ENCODE results near the gene MYH14. TPM values are rescaled to one million over a fixed set of nuclear protein-coding genes. Genes with fewer than 3 reads are reported as not detected.

Gene MYH14
- total RNA-seq, 1 experiment from 2014 or later = 0.84 TPM

DNA sequence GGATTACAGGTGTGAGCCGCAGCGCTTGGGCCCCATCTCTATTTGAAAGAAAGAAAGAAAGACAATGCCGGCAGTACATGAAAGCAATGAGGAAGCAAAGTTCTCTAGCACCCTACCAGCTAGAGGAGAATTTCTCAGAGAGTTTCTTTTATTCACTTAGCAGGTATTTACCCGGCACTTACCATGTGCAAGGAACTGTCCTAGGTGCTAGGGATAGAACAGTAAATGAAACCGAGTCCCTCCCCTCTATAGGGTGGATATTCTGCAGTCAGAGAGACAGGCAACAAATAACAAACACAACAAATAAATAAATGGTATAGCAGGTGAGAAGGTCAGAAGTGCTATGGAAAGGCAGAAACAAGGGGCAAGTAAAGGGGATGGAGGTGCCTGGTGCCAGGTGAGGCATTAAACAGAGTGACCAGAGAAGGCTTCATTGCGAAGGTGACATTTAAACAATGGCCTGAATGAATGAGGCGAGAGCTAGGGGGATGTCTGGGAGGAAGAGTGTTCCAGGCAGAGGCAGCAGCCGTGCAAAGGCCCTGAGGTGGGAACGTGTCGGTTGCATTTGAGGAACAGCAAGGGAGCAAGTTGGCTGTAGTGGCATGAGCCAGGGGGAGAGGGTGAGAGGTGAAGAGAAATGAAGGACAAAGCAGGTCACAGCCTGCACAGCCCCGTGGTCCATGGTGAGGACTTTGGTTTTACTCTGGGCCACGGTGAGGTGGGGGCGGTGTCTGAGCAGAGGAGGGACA lies 10.8 kb upstream of the MYH14 start:
- no peak overlapping the region for H3K4me3 ChIP-seq (ENCODE audit: low read depth, low read length, poor library complexity, severe bottlenecking)
- TF ChIP-seq CTCF (conservative IDR thresholded peaks at IDR 0.05; ENCODE audit: low read depth, low read length) (no peak), EZH2 (IDR thresholded peaks at IDR 0.05; ENCODE audit: borderline replicate concordance, low read depth, low read length, poor library complexity, severe bottlenecking) (no peak)
- no peaks in the 10 kb centered on the region for H3K36me3 ChIP-seq (ENCODE audit: insufficient read depth, low read length, poor library complexity, severe bottlenecking)
- no peak overlapping the region for H3K27ac ChIP-seq (ENCODE audit: low read depth, low read length, poor library complexity, severe bottlenecking)
- no peaks in the 10 kb centered on the region for H3K27me3 ChIP-seq (replicated peaks; ENCODE audit: insufficient read depth, low read depth, low read length, poor library complexity)
- no peaks in the 10 kb centered on the region for H3K9me3 ChIP-seq (ENCODE audit: low read depth, low read length, poor library complexity, severe bottlenecking)
- H3K4me1 ChIP-seq (ENCODE audit: insufficient read depth, low read length, poor library complexity, severe bottlenecking) = no peaks in the 10 kb centered on the region
- CTCF ChIA-PET = no interaction called here
- POLR2A ChIA-PET (ENCODE audit: low non-redundant PET) = no interaction called here
- intact Hi-C loops (cut with micrococcal nuclease; ENCODE audit: unreplicated experiment) = no loop called here
- no peak for DNase-seq (ENCODE audit: low spot score)
- BruUV-seq (replicated peaks) = no TSS peak

DNA sequence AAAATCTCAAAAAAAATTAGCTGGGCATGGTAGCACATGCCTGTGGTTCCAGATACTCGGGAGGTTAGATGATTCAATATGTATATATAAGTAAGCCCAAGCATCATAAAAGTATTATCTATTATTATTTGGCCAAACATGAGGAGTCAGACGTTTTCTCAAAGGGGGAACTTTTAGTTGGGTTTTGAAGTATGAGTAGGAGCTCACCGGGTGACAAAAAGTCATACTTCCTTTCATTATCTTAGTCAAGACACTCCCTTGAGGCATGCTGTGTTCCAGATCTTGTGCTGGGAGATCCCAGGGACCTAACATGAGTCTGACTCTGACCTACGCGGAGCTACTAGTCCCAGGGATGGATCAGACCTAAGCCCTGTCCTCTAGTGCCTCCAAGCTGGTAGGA lies 8.2 kb upstream of the MYH14 start:
- BruUV-seq (replicated peaks) = no TSS peak
- ChIA-PET CTCF (no interaction called here), POLR2A (ENCODE audit: low non-redundant PET) (interaction anchor here (0.5 kb wide), 1 partner anchor 497 kb away, joined by 4 read pairs; no protein-coding TSS in a partner anchor)
- Histone ChIP-seq H3K36me3 (ENCODE audit: insufficient read depth, low read length, poor library complexity, severe bottlenecking) (no peaks in the 10 kb centered on the region), H3K4me3 (ENCODE audit: low read depth, low read length, poor library complexity, severe bottlenecking) (no peak overlapping the region), H3K27ac (ENCODE audit: low read depth, low read length, poor library complexity, severe bottlenecking) (no peak overlapping the region), H3K4me1 (ENCODE audit: insufficient read depth, low read length, poor library complexity, severe bottlenecking) (no peaks in the 10 kb centered on the region), H3K9me3 (ENCODE audit: low read depth, low read length, poor library complexity, severe bottlenecking) (no peaks in the 10 kb centered on the region), H3K27me3 (replicated peaks; ENCODE audit: insufficient read depth, low read depth, low read length, poor library complexity) (peaks cover 8% of the 10 kb centered on the region)
- no peak for DNase-seq (ENCODE audit: low spot score)
- TF ChIP-seq CTCF (conservative IDR thresholded peaks at IDR 0.05; ENCODE audit: low read depth, low read length) = no peak
- no peak for TF ChIP-seq EZH2 (IDR thresholded peaks at IDR 0.05; ENCODE audit: borderline replicate concordance, low read depth, low read length, poor library complexity, severe bottlenecking)
- intact Hi-C loops (cut with micrococcal nuclease; ENCODE audit: unreplicated experiment) = no loop called here

DNA sequence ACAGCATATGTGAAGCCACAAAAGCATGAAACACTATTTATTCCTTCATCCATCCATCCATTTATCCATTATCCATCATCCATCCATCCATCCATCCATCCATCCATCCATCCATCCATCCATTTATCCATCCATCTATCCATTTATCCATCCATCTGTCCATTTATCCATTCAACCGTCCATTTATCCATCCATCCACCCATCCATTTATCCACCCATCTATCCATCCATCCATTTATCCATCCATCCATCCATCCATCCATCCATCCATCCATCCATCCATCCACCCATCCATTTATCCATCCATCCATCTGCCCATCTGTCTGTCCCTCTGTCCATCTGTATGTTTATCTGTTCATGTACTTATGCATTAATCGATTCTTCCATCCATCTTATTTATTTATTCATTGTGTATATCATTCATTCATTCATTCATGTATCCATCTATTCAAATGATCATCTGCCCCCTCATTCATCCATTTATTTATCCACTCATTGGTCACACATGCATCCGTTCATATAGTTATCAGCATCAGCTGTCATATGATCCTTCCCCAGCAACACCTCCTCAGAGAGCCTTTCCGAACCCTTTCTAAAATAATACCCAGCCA lies 7.0 kb upstream of the MYH14 start:
- no peak for DNase-seq (ENCODE audit: low spot score)
- no peak overlapping the region for H3K4me3 ChIP-seq (ENCODE audit: low read depth, low read length, poor library complexity, severe bottlenecking)
- no peak overlapping the region for H3K27ac ChIP-seq (ENCODE audit: low read depth, low read length, poor library complexity, severe bottlenecking)
- H3K27me3 ChIP-seq (replicated peaks; ENCODE audit: insufficient read depth, low read depth, low read length, poor library complexity) = peaks cover 8% of the 10 kb centered on the region
- ChIA-PET POLR2A (ENCODE audit: low non-redundant PET) (no interaction called here), CTCF (no interaction called here)
- no peaks in the 10 kb centered on the region for H3K9me3 ChIP-seq (ENCODE audit: low read depth, low read length, poor library complexity, severe bottlenecking)
- no peaks in the 10 kb centered on the region for H3K4me1 ChIP-seq (ENCODE audit: insufficient read depth, low read length, poor library complexity, severe bottlenecking)
- TF ChIP-seq EZH2 (IDR thresholded peaks at IDR 0.05; ENCODE audit: borderline replicate concordance, low read depth, low read length, poor library complexity, severe bottlenecking) = no peak
- no peak for TF ChIP-seq CTCF (conservative IDR thresholded peaks at IDR 0.05; ENCODE audit: low read depth, low read length)
- intact Hi-C loops (cut with micrococcal nuclease; ENCODE audit: unreplicated experiment) = no loop called here
- no TSS peak for BruUV-seq (replicated peaks)
- no peaks in the 10 kb centered on the region for H3K36me3 ChIP-seq (ENCODE audit: insufficient read depth, low read length, poor library complexity, severe bottlenecking)

Data from A673 (cell line).